H9 (cell line): ENCODE results near the gene UGT2A3. TPM values are rescaled to one million over a fixed set of nuclear protein-coding genes. Genes with fewer than 3 reads are reported as not detected.

Source experiments
- DNase-seq: peaks from one replicate; pipeline ENCODE4 v3.0.0-alpha.2; 2017
- H2AFZ ChIP-seq: one replicate; pipeline ENCODE4 v1.6.1; 2013; ENCODE audit warnings: mild to moderate bottlenecking, low read length, control low read depth, moderate library complexity
- H2AK5ac ChIP-seq: 2 replicates; pipeline ENCODE4 v1.6.1; 2013; ENCODE audit warnings: low read length, control low read depth, mixed read lengths; ENCODE audit not compliant: insufficient read length
- H2BK120ac ChIP-seq: one replicate; pipeline ENCODE4 v1.6.1; 2013; ENCODE audit warnings: low read depth, mild to moderate bottlenecking, low read length, control low read depth, inconsistent platforms; ENCODE audit not compliant: poor library complexity, severe bottlenecking
- H2BK12ac ChIP-seq: 2 replicates; pipeline ENCODE4 v1.6.1; 2013; ENCODE audit warnings: low read length, control low read depth, mixed read lengths, low read depth; ENCODE audit not compliant: insufficient read length
- H2BK15ac ChIP-seq: 2 replicates; pipeline ENCODE4 v1.6.1; 2013; ENCODE audit warnings: low read depth, low read length, control low read depth
- H2BK20ac ChIP-seq: one replicate; pipeline ENCODE4 v1.6.1; 2013; ENCODE audit warnings: low read depth, mild to moderate bottlenecking, low read length, control low read depth, inconsistent platforms; ENCODE audit not compliant: poor library complexity, severe bottlenecking
- H2BK5ac ChIP-seq: 2 replicates; pipeline ENCODE4 v1.6.1; 2013; ENCODE audit warnings: low read length, control low read depth, mixed read lengths; ENCODE audit not compliant: insufficient read length
- H3K14ac ChIP-seq: 2 replicates; pipeline ENCODE4 v1.6.1; 2013; ENCODE audit warnings: low read length, control low read depth; ENCODE audit not compliant: insufficient read depth
- H3K18ac ChIP-seq: 2 replicates; pipeline ENCODE4 v1.6.1; 2013; ENCODE audit warnings: low read depth, mild to moderate bottlenecking, mixed read lengths, low read length, control low read depth; ENCODE audit not compliant: insufficient read length
- H3K23ac ChIP-seq: 2 replicates; pipeline ENCODE4 v1.6.1; 2013; ENCODE audit warnings: low read length, control low read depth, mixed read lengths, low read depth; ENCODE audit not compliant: insufficient read length
- H3K23me2 ChIP-seq: 2 replicates; pipeline ENCODE4 v1.6.1; 2013; ENCODE audit warnings: low read depth, mild to moderate bottlenecking, mixed read lengths, low read length, control low read depth; ENCODE audit not compliant: insufficient read length, poor library complexity, severe bottlenecking
- H3K27ac ChIP-seq: 2 replicates; pipeline ENCODE4 v1.5.1; 2013; ENCODE audit warnings: low read length, control low read depth, mixed read lengths, low read depth; ENCODE audit not compliant: insufficient read length
- H3K27me3 ChIP-seq: 2 replicates; pipeline ENCODE4 v1.6.1; 2013; ENCODE audit warnings: low read length, control low read depth, inconsistent platforms; ENCODE audit not compliant: insufficient read depth
- H3K4ac ChIP-seq: 2 replicates; pipeline ENCODE4 v1.6.1; 2013; ENCODE audit warnings: low read depth, mild to moderate bottlenecking, control low read depth, inconsistent platforms, low read length, moderate library complexity
- H3K4me1 ChIP-seq: 2 replicates; pipeline ENCODE4 v1.6.1; 2013; ENCODE audit warnings: low read length, control low read depth, inconsistent platforms; ENCODE audit not compliant: insufficient read depth
- H3K4me2 ChIP-seq: 2 replicates; pipeline ENCODE4 v1.6.1; 2013; ENCODE audit warnings: low read length, control low read depth, mixed read lengths; ENCODE audit not compliant: insufficient read length, insufficient read depth
- H3K56ac ChIP-seq: 2 replicates; pipeline ENCODE4 v1.6.1; 2013; ENCODE audit warnings: low read depth, mild to moderate bottlenecking, mixed read lengths, low read length, control low read depth; ENCODE audit not compliant: insufficient read length
- H3K79me1 ChIP-seq: 2 replicates; pipeline ENCODE4 v1.6.1; 2013; ENCODE audit warnings: low read depth, mild to moderate bottlenecking, moderate library complexity, low read length, control low read depth, inconsistent platforms; ENCODE audit not compliant: insufficient read depth, poor library complexity, severe bottlenecking
- H3K79me2 ChIP-seq: 2 replicates; pipeline ENCODE4 v1.6.1; 2013; ENCODE audit warnings: low read length, control low read depth, inconsistent platforms; ENCODE audit not compliant: insufficient read depth
- H3K9ac ChIP-seq: 2 replicates; pipeline ENCODE4 v1.6.1; 2013; ENCODE audit warnings: low read length, control low read depth, mixed read lengths; ENCODE audit not compliant: insufficient read length; ENCODE audit errors: extremely low read depth
- H3K9me3 ChIP-seq: one replicate; pipeline ENCODE4 v1.6.1; 2013; ENCODE audit warnings: low read depth, low read length, inconsistent platforms; ENCODE audit not compliant: control insufficient read depth
- H3T11ph ChIP-seq: one replicate; pipeline ENCODE4 v1.6.1; 2013; ENCODE audit warnings: mild to moderate bottlenecking, low read length, control low read depth, inconsistent platforms
- H4K20me1 ChIP-seq: one replicate; pipeline ENCODE4 v1.6.1; 2013; ENCODE audit not compliant: control insufficient read depth, insufficient read length, insufficient read depth
- H4K5ac ChIP-seq: 2 replicates; pipeline ENCODE4 v1.6.1; 2013; ENCODE audit warnings: low read depth, mild to moderate bottlenecking, mixed read lengths, low read length, control low read depth; ENCODE audit not compliant: insufficient read length
- H4K8ac ChIP-seq: replicated peaks from 2 replicates; pipeline ENCODE4 v1.6.1; 2013; ENCODE audit warnings: low read length, control low read depth, mixed read lengths, low read depth; ENCODE audit not compliant: insufficient read length
- H4K91ac ChIP-seq: 2 replicates; pipeline ENCODE4 v1.6.1; 2013; ENCODE audit warnings: low read depth, mild to moderate bottlenecking, moderate library complexity, mixed read lengths, low read length, control low read depth; ENCODE audit not compliant: insufficient read length
- H3K27ac Mint-ChIP-seq, 3 experiments: 2 replicates in 2 of 3; 3 replicates in 1 of 3; pipeline ENCODE4 v1.8.0; 2020 to 2021; ENCODE audit warnings: mixed read lengths in 3 of 3, mild to moderate bottlenecking in 1 of 3, moderate library complexity in 1 of 3
- H3K27me3 Mint-ChIP-seq: 2 replicates; pipeline ENCODE4 v1.8.0; 2021; ENCODE audit warnings: low read depth, mild to moderate bottlenecking, moderate library complexity, mixed read lengths
- H3K36me3 Mint-ChIP-seq, 3 experiments: 2 replicates in 2 of 3; 3 replicates in 1 of 3; pipeline ENCODE4 v1.8.0; 2020 to 2021; ENCODE audit warnings: low read depth in 3 of 3, mixed read lengths in 3 of 3; ENCODE audit not compliant: insufficient read depth in 1 of 3
- H3K4me1 Mint-ChIP-seq, 2 experiments: 2 replicates each; pipeline ENCODE4 v1.8.0; 2020; ENCODE audit warnings: mixed read lengths in 2 of 2
- H3K4me3 Mint-ChIP-seq, 2 experiments: 2 replicates in 1 of 2; 3 replicates in 1 of 2; pipeline ENCODE4 v1.8.0; 2020 to 2021; ENCODE audit warnings: mild to moderate bottlenecking in 2 of 2, mixed read lengths in 2 of 2, moderate library complexity in 1 of 2
- H3K9me3 Mint-ChIP-seq, 2 experiments: 2 replicates in 1 of 2; 3 replicates in 1 of 2; pipeline ENCODE4 v1.8.0; 2020; ENCODE audit warnings: mild to moderate bottlenecking in 2 of 2, mixed read lengths in 2 of 2, moderate library complexity in 1 of 2
- CTCF ChIP-seq: fragments of 200-600 bp; sonication (generic); conservative IDR thresholded peaks from 3 replicates; pipeline ENCODE4 v1.8.0; 2021; ENCODE audit warnings: antibody characterized with exemption, mild to moderate bottlenecking
- WGBS: extraction: QIAGEN DNeasy Blood & Tissue Kit; methylation state at CpG from one replicate; pipeline ENCODE4 v1.1.7; 2013; ENCODE audit warnings: missing lambda C conversion rate, low lambda C conversion rate, mixed read lengths; ENCODE audit not compliant: insufficient read length; ENCODE audit errors: extremely low coverage; 5-methylcytosine and 5-hydroxymethylcytosine counted together
- total RNA-seq: library from RNA; stranded (reverse); gene quantifications from 2 replicates; pipeline ENCODE4 v1.2.1, GENCODE V29; 2021

UGT2A3 gene
- total RNA-seq, 1 experiment from 2014 or later: not detected

DNA sequence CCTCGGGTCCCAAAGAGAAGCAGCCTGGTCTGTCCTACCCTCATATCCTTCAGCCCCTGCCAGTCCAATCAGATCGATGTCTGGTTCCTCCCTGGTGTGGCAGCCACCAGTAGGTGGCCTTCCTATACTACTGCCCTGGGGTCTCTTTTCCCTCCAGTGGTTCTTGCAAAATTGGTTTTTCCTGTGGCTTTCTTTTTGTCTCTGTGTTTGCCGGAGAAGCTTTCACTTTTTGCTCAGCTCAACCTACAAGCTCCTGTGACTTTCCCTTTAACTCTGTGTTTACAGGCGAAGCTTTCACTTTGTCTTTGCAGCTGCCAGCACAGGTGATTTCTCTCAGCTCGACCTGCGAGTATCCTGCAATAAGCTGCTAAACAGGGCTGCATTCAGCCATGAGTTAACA, 46.8 kb downstream of the UGT2A3 start:
- peak overlapping the region; percentile 59 for H3K4me2 ChIP-seq
- H3K9ac ChIP-seq: no peak overlapping the region
- H3K27ac Mint-ChIP-seq: peak overlapping the region; percentile 98 to 100 (median 99)
- no peak overlapping the region for H4K5ac ChIP-seq
- no peak overlapping the region for H3K4ac ChIP-seq
- H3K9me3 Mint-ChIP-seq: no peaks in the 10 kb centered on the region
- H3K79me1 ChIP-seq: no peaks in the 10 kb centered on the region
- peaks cover 14% of the 10 kb centered on the region; the same call in 1 of the 2 replicates for H3K4me1 ChIP-seq
- no peak overlapping the region for H2AFZ ChIP-seq
- no peak overlapping the region for H2BK20ac ChIP-seq
- H3K56ac ChIP-seq: no peak overlapping the region
- H3K9me3 ChIP-seq: no peaks in the 10 kb centered on the region
- H3K27ac ChIP-seq: peak overlapping the region; percentile 91
- H2BK12ac ChIP-seq: no peak overlapping the region
- no CpG with 5 or more reads among the region's 6 CpGs for WGBS
- no peak overlapping the region for H2BK5ac ChIP-seq
- no peaks in the 10 kb centered on the region for H4K20me1 ChIP-seq
- H2BK15ac ChIP-seq: no peak overlapping the region
- peak; percentile 55 for TF ChIP-seq CTCF
- peaks cover 4% of the 10 kb centered on the region for H3K23me2 ChIP-seq
- no peak overlapping the region for H2AK5ac ChIP-seq
- no peak overlapping the region for H2BK120ac ChIP-seq
- no peak overlapping the region for H3T11ph ChIP-seq
- H4K91ac ChIP-seq: no peak overlapping the region
- no peaks in the 10 kb centered on the region for H3K79me2 ChIP-seq
- H3K27me3 ChIP-seq: no peaks in the 10 kb centered on the region
- H3K36me3 Mint-ChIP-seq: no peaks in the 10 kb centered on the region; a peak in 3 of 7 replicates
- H3K14ac ChIP-seq: peak overlapping the region; percentile 76; the same call in 1 of the 2 replicates
- peak; percentile 59 for DNase-seq
- H4K8ac ChIP-seq: no peak overlapping the region
- H3K27me3 Mint-ChIP-seq: no peaks in the 10 kb centered on the region
- peak overlapping the region; percentile 68 for H3K18ac ChIP-seq
- peak overlapping the region; percentile 25 to 59; a peak in 2 of 5 replicates for H3K4me3 Mint-ChIP-seq
- H3K4me1 Mint-ChIP-seq: peaks cover 42 to 49% of the 10 kb centered on the region in 2 experiments
- H3K23ac ChIP-seq: no peak overlapping the region
